GM23338 (cell line): ENCODE results near the gene BCORL1. TPM values are rescaled to one million over a fixed set of nuclear protein-coding genes. Genes with fewer than 3 reads are reported as not detected.

ENCODE experiments used
- ATAC-seq: fragments of 200-7000 bp; cut with Tn5 transposase; 3 replicates; pipeline ENCODE4 v1.9.1; 2020
- DNase-seq: peaks from one replicate; pipeline ENCODE4 v3.0.0-alpha.2; 2015; ENCODE audit warnings: low spot score
- H2AFZ ChIP-seq: fragments of 200-600 bp; sonication (generic); 2 replicates; pipeline ENCODE4 v1.8.0; 2016; ENCODE audit warnings: antibody characterized with exemption, mild to moderate bottlenecking, moderate library complexity
- H3F3A ChIP-seq: fragments of 200-600 bp; sonication (generic); replicated peaks from 2 replicates; pipeline ENCODE4 v1.8.0; 2017; ENCODE audit warnings: antibody characterized with exemption, mixed run types, low read depth
- H3K27ac ChIP-seq: fragments of 200-600 bp; sonication (generic); 2 replicates; pipeline ENCODE4 v1.6.1; 2016; ENCODE audit warnings: low read depth
- H3K27me3 ChIP-seq: fragments of 200-600 bp; sonication (generic); 2 replicates; pipeline ENCODE4 v1.8.0; 2016; ENCODE audit warnings: mild to moderate bottlenecking, mixed run types, moderate library complexity; ENCODE audit not compliant: insufficient read depth
- H3K36me3 ChIP-seq: fragments of 200-600 bp; sonication (generic); 2 replicates; pipeline ENCODE4 v1.8.0; 2016; ENCODE audit warnings: mild to moderate bottlenecking; ENCODE audit not compliant: insufficient read depth
- H3K4me1 ChIP-seq: fragments of 200-600 bp; sonication (generic); 2 replicates; pipeline ENCODE4 v1.8.0; 2016; ENCODE audit warnings: mild to moderate bottlenecking, moderate library complexity; ENCODE audit not compliant: insufficient read depth
- H3K4me2 ChIP-seq: fragments of 200-600 bp; sonication (generic); 2 replicates; pipeline ENCODE4 v1.7.1; 2017; ENCODE audit warnings: mixed run types
- H3K4me3 ChIP-seq: fragments of 200-600 bp; sonication (generic); 2 replicates; pipeline ENCODE4 v1.6.1; 2016; ENCODE audit warnings: mixed run types
- H3K79me2 ChIP-seq: fragments of 200-600 bp; sonication (generic); replicated peaks from 2 replicates; pipeline ENCODE4 v1.8.0; 2017; ENCODE audit warnings: mild to moderate bottlenecking; ENCODE audit not compliant: insufficient read depth
- H3K9me2 ChIP-seq: fragments of 200-600 bp; sonication (generic); 2 replicates; pipeline ENCODE4 v1.8.0; 2017; ENCODE audit not compliant: insufficient read depth
- H4K20me1 ChIP-seq: fragments of 200-600 bp; sonication (generic); replicated peaks from 2 replicates; pipeline ENCODE4 v1.8.0; 2017; ENCODE audit warnings: mild to moderate bottlenecking; ENCODE audit not compliant: insufficient read depth
- H3K27ac Mint-ChIP-seq: 2 replicates; pipeline ENCODE4 v1.8.0; 2020; ENCODE audit warnings: inconsistent platforms, mild to moderate bottlenecking, moderate library complexity, mixed read lengths
- H3K27me3 Mint-ChIP-seq: 3 replicates; pipeline ENCODE4 v1.8.0; 2022; ENCODE audit warnings: low read depth, mild to moderate bottlenecking, moderate library complexity, mixed read lengths, inconsistent platforms; ENCODE audit not compliant: insufficient read depth, poor library complexity
- H3K36me3 Mint-ChIP-seq: 3 replicates; pipeline ENCODE4 v1.8.0; 2021; ENCODE audit warnings: low read depth, mild to moderate bottlenecking, inconsistent platforms, moderate library complexity, mixed read lengths
- H3K4me1 Mint-ChIP-seq: 3 replicates; pipeline ENCODE4 v1.8.0; 2020; ENCODE audit warnings: mild to moderate bottlenecking, inconsistent platforms, mixed read lengths
- H3K4me3 Mint-ChIP-seq: 3 replicates; pipeline ENCODE4 v1.8.0; 2021; ENCODE audit warnings: moderate library complexity, mild to moderate bottlenecking, inconsistent platforms, mixed read lengths
- H3K9me3 Mint-ChIP-seq: 3 replicates; pipeline ENCODE4 v1.8.0; 2020; ENCODE audit warnings: moderate library complexity, mild to moderate bottlenecking, inconsistent platforms, mixed read lengths
- CREB1 ChIP-seq: fragments of 250-450 bp; sonication (Bioruptor Pico); IDR thresholded peaks from 2 replicates; pipeline ENCODE4 v1.5.0; 2020; ENCODE audit warnings: low read depth, mild to moderate bottlenecking, moderate library complexity
- EZH2 ChIP-seq: fragments of 200-600 bp; sonication (generic); IDR thresholded peaks from one replicate; pipeline ENCODE4 v1.8.0; 2017; ENCODE audit warnings: antibody characterized with exemption, mild to moderate bottlenecking, low read depth; ENCODE audit not compliant: unreplicated experiment
- EZH2phosphoT487 ChIP-seq: fragments of 200-600 bp; sonication (generic); IDR thresholded peaks from one replicate; pipeline ENCODE4 v1.8.1; 2018; ENCODE audit warnings: antibody characterized with exemption; ENCODE audit not compliant: unreplicated experiment
- ZNF114 ChIP-seq: fragments of 250-450 bp; sonication (Bioruptor Pico); IDR thresholded peaks from 2 replicates; pipeline ENCODE4 v1.5.0; 2020; ENCODE audit warnings: mild to moderate bottlenecking, moderate library complexity
- ZNF331 ChIP-seq: fragments of 250-450 bp; sonication (Bioruptor Pico); IDR thresholded peaks from 2 replicates; pipeline ENCODE4 v1.5.0; 2020; ENCODE audit warnings: low read depth, mild to moderate bottlenecking, moderate library complexity
- polyA plus RNA-seq: library from polyadenylated mRNA; unstranded; fragments of >200 nt; fragmentation: Nextera tagmentation; extraction: Ambion mirVana; gene quantifications from 2 replicates; pipeline ENCODE4 v1.2.1, GENCODE V29; 2016
- total RNA-seq: library from RNA; depleted of rRNA; stranded (reverse); fragments of >200 nt; shearing (Covaris generic); gene quantifications from 2 replicates; pipeline ENCODE4 v1.2.3, GENCODE V29; 2014
- TF ChIP-seq, protein P1 (sequence below): IDR thresholded peaks from one replicate; pipeline ENCODE4 v1.6.1; 2018; ENCODE audit warnings: antibody characterized with exemption; ENCODE audit not compliant: unreplicated experiment
- TF ChIP-seq, protein P2 (sequence below): fragments of 250-450 bp; sonication (Bioruptor Pico); IDR thresholded peaks from 2 replicates; pipeline ENCODE4 v1.5.0; 2020; ENCODE audit warnings: mild to moderate bottlenecking, moderate library complexity

Gene BCORL1
- total and polyA plus RNA-seq, 2 experiments from 2014 or later: 2.6 to 2.7 TPM

DNA sequence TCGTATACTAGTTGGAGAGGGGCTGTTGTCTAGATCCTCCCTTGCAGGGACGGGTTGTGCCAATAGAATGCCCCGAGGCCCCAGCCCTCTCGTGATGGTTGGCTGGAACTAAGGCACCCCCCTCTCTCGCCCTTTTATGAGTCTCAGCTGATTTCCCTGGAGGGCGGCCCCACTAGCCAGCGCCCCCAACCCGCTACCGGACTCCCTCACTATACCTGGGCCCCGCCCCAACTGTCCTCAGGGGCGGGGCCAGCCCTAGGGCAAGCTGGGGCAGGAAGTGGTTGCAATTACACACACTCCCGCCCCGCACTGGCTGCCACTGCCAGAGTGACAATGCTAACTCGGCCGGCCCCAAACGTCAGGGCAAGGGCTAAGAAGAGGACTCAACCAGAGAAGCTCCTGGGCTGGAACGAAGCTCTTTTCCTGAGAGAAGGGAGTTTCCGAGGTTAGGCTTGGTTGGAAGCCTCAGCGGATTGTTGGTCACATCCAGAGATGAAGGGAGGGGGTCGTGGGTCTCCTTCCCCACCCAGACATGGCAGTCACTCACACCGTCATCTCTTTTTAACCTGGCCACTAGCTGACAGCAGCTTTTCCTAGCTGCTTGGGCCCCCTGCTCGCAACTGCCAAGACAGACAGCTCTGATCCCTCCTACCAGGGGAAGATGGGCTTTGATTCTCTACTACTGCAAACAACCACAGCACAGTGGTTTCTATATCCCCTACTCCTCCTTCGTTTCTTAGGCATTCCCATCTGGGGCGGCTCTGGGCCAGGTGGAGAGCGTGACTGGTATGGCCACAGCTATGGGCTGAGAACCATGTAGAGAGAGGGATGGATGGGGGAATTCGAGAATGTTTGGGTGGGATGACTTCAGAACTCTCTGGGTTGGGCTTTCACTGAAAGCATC lies 21.0 kb upstream of the BCORL1 start (continued):
- TF ChIP-seq, protein P1, sequence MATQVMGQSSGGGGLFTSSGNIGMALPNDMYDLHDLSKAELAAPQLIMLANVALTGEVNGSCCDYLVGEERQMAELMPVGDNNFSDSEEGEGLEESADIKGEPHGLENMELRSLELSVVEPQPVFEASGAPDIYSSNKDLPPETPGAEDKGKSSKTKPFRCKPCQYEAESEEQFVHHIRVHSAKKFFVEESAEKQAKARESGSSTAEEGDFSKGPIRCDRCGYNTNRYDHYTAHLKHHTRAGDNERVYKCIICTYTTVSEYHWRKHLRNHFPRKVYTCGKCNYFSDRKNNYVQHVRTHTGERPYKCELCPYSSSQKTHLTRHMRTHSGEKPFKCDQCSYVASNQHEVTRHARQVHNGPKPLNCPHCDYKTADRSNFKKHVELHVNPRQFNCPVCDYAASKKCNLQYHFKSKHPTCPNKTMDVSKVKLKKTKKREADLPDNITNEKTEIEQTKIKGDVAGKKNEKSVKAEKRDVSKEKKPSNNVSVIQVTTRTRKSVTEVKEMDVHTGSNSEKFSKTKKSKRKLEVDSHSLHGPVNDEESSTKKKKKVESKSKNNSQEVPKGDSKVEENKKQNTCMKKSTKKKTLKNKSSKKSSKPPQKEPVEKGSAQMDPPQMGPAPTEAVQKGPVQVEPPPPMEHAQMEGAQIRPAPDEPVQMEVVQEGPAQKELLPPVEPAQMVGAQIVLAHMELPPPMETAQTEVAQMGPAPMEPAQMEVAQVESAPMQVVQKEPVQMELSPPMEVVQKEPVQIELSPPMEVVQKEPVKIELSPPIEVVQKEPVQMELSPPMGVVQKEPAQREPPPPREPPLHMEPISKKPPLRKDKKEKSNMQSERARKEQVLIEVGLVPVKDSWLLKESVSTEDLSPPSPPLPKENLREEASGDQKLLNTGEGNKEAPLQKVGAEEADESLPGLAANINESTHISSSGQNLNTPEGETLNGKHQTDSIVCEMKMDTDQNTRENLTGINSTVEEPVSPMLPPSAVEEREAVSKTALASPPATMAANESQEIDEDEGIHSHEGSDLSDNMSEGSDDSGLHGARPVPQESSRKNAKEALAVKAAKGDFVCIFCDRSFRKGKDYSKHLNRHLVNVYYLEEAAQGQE: no peak
- TF ChIP-seq ZNF114: no peak

DNA sequence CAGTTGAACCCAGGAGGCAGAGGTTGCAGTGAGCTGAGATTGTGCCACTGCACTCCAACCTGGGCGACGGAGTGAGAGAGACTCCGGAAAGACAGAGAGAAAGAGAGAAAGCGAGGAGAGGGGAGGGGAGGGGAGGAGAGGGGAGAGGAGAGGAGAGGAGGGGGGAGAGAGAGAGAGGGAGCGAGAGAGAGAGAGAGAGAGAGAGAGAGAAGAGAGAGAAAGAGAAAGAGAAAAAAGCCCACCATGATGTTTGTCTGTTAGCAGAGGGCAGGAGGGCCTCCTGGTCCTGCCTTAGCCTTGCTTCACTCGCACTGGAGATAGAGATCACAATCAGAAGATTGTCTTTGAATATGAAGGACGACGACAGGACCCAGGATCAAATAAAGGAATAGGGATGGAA lies 18.7 kb upstream of the BCORL1 start:
- H3K4me2 ChIP-seq: no peak overlapping the region
- H3K27ac Mint-ChIP-seq: no peak overlapping the region

DNA sequence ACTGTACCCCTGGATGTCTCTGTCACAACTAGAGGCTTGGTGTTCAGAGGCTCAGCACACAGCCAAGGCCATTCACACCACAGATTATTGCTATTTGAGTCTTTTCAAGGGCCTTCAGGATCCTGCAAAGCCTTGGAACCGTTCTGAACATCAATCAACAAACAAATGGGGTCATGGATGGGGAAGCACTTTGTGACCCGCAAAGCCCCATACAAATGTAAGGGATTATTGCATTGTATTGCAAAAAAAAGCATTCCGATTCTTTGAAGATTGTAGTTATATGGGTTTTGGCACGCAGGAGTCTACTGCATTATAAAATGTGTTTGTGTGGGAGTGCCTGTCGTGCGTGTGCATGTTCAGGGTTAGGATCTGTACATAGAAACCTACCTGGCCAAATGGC lies 17.3 kb upstream of the BCORL1 start:
- H3K27ac ChIP-seq: no peak overlapping the region
- peaks cover 33% of the 10 kb centered on the region for H3K27me3 ChIP-seq
- DNase-seq (no peak), ATAC-seq (no peak)
- no peak overlapping the region for H2AFZ ChIP-seq
- no peaks in the 10 kb centered on the region for H4K20me1 ChIP-seq
- no peaks in the 10 kb centered on the region for H3K9me3 Mint-ChIP-seq
- H3K4me3 ChIP-seq: no peak overlapping the region
- no peaks in the 10 kb centered on the region for H3F3A ChIP-seq
- H3K4me2 ChIP-seq: no peak overlapping the region
- no peaks in the 10 kb centered on the region for H3K9me2 ChIP-seq
- no peaks in the 10 kb centered on the region for H3K36me3 Mint-ChIP-seq
- H3K36me3 ChIP-seq: no peaks in the 10 kb centered on the region
- H3K79me2 ChIP-seq: no peaks in the 10 kb centered on the region
- peaks cover 33% of the 10 kb centered on the region for H3K27me3 Mint-ChIP-seq
- H3K4me1 ChIP-seq: peaks cover 3% of the 10 kb centered on the region; the same call in 1 of the 2 replicates
- H3K4me3 Mint-ChIP-seq: no peak overlapping the region
- peaks cover 6% of the 10 kb centered on the region; the same call in 2 of the 3 replicates for H3K4me1 Mint-ChIP-seq
- no peak overlapping the region for H3K27ac Mint-ChIP-seq
- TF ChIP-seq CREB1 (CRISPR knock-in tag) (no peak), ZNF331 (CRISPR knock-in tag) (no peak), EZH2phosphoT487 (no peak), EZH2 (no peak)
- TF ChIP-seq, protein P2, sequence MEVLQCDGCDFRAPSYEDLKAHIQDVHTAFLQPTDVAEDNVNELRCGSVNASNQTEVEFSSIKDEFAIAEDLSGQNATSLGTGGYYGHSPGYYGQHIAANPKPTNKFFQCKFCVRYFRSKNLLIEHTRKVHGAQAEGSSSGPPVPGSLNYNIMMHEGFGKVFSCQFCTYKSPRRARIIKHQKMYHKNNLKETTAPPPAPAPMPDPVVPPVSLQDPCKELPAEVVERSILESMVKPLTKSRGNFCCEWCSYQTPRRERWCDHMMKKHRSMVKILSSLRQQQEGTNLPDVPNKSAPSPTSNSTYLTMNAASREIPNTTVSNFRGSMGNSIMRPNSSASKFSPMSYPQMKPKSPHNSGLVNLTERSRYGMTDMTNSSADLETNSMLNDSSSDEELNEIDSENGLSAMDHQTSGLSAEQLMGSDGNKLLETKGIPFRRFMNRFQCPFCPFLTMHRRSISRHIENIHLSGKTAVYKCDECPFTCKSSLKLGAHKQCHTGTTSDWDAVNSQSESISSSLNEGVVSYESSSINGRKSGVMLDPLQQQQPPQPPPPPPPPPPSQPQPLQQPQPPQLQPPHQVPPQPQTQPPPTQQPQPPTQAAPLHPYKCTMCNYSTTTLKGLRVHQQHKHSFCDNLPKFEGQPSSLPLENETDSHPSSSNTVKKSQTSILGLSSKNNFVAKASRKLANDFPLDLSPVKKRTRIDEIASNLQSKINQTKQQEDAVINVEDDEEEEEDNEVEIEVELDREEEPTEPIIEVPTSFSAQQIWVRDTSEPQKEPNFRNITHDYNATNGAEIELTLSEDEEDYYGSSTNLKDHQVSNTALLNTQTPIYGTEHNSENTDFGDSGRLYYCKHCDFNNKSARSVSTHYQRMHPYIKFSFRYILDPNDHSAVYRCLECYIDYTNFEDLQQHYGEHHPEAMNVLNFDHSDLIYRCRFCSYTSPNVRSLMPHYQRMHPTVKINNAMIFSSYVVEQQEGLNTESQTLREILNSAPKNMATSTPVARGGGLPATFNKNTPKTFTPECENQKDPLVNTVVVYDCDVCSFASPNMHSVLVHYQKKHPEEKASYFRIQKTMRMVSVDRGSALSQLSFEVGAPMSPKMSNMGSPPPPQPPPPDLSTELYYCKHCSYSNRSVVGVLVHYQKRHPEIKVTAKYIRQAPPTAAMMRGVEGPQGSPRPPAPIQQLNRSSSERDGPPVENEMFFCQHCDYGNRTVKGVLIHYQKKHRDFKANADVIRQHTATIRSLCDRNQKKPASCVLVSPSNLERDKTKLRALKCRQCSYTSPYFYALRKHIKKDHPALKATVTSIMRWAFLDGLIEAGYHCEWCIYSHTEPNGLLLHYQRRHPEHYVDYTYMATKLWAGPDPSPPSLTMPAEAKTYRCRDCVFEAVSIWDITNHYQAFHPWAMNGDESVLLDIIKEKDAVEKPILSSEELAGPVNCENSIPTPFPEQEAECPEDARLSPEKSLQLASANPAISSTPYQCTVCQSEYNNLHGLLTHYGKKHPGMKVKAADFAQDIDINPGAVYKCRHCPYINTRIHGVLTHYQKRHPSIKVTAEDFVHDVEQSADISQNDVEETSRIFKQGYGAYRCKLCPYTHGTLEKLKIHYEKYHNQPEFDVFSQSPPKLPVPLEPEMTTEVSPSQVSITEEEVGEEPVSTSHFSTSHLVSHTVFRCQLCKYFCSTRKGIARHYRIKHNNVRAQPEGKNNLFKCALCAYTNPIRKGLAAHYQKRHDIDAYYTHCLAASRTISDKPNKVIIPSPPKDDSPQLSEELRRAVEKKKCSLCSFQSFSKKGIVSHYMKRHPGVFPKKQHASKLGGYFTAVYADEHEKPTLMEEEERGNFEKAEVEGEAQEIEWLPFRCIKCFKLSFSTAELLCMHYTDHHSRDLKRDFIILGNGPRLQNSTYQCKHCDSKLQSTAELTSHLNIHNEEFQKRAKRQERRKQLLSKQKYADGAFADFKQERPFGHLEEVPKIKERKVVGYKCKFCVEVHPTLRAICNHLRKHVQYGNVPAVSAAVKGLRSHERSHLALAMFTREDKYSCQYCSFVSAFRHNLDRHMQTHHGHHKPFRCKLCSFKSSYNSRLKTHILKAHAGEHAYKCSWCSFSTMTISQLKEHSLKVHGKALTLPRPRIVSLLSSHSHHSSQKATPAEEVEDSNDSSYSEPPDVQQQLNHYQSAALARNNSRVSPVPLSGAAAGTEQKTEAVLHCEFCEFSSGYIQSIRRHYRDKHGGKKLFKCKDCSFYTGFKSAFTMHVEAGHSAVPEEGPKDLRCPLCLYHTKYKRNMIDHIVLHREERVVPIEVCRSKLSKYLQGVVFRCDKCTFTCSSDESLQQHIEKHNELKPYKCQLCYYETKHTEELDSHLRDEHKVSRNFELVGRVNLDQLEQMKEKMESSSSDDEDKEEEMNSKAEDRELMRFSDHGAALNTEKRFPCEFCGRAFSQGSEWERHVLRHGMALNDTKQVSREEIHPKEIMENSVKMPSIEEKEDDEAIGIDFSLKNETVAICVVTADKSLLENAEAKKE: no peak

More for the DNA sequence above, 18.7 kb upstream of the BCORL1 start:
- Histone ChIP-seq H2AFZ (no peak overlapping the region), H3K27ac (no peak overlapping the region), H3K4me3 (no peak overlapping the region), H3K27me3 (peaks cover 47% of the 10 kb centered on the region), H3K79me2 (no peaks in the 10 kb centered on the region), H3K4me1 (peaks cover 3% of the 10 kb centered on the region; the same call in 1 of the 2 replicates), H4K20me1 (no peaks in the 10 kb centered on the region), H3K9me2 (no peaks in the 10 kb centered on the region), H3K36me3 (no peaks in the 10 kb centered on the region), H3F3A (no peaks in the 10 kb centered on the region)
- H3K4me3 Mint-ChIP-seq: no peak overlapping the region
- H3K27me3 Mint-ChIP-seq: peaks cover 46% of the 10 kb centered on the region
- H3K9me3 Mint-ChIP-seq: no peaks in the 10 kb centered on the region
- DNase-seq (no peak), ATAC-seq (no peak)
- H3K4me1 Mint-ChIP-seq: peaks cover 14% of the 10 kb centered on the region
- TF ChIP-seq CREB1 (CRISPR knock-in tag): no peak
- H3K36me3 Mint-ChIP-seq: no peaks in the 10 kb centered on the region
